ENCODE measurements around the gene MEGF6.

DNA sequence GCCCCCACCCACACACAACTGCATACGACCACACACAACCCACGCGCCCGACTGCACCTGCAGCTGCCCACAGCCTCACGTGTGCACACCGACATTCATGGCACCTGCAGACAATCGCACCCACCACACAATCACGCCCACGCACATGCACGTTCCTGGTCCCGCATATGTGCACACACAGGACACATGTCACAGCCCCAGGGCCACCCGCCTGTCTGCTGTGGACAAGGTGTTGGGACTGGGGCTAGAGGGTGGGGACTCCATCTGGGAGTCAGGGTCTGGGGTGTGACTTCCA, 100.4 kb downstream of the MEGF6 start:
- TF ChIP-seq POLR2A (IDR thresholded peaks at IDR 0.05; ENCODE audit: low read length), result no peak
- TF ChIP-seq GATA1 (IDR thresholded peaks at IDR 0.05; ENCODE audit: low read depth, low read length), result no peak

Data from erythroblast (primary cell).